SHP77 (cell line): ENCODE results near the gene CA10.

Source experiments
- DNase-seq, 2 experiments: peaks; one replicate each; lab custom pipeline; 2025; lab: John Stamatoyannopoulos, UW

Gene CA10

DNA sequence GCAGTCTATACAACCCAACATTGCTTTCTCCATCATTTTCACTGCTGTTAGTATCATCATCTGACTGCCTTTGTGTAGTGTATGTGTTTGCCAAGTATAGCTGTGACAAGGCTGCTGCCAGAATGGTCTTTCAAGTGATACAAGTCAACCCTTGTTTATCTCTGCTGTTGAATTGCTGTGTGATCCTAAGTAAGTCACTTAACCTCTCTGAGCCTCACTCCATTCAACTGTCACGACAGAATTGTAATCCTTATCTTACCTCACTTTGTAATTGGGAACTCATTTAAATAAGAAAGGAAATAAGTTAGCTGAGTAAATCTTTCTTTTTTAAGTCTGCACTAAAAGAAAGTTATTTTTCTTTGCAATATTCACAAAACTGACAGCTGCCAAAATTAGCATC lies 340.6 kb downstream of the CA10 start:
- DNase-seq = no peak

DNA sequence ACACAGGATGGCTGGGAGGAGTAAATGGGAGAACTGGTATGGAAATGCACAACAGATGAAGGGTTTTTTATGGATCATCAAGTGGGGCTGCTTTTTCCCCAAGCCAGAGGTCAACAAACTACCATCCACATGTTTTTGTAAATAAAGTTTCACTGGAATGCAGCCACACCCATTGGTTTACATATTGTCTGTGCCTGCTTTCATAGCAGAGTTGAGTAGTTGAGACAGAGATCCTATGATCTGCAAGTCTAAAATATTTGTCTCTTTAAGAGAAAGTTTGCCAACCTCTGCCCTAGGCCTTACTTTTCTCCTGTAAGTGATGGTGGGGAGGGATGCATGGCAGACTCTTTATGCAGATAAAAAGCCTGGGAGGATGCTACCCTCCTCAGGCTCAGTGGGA lies 341.4 kb downstream of the CA10 start:
- no peak for DNase-seq

DNA sequence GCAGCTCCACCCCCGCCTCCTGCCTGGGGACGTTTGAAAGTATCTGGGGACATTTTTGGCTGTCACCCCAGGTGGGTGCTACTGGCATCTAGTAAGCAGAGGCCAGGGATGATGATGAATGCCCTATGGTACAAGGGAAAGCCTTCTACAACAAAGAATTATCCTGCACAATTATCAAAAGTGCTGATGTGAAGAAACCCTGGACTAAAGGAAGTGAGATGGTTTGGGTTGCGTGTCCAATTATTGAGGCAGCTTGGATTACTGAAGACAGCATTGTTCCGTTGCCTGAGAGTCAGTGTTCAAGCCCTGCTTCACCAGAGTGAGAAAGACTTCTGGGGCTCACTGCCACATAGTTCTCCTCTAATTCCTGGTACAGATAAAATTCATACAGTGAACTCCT lies 343.4 kb downstream of the CA10 start:
- no peak for DNase-seq

DNA sequence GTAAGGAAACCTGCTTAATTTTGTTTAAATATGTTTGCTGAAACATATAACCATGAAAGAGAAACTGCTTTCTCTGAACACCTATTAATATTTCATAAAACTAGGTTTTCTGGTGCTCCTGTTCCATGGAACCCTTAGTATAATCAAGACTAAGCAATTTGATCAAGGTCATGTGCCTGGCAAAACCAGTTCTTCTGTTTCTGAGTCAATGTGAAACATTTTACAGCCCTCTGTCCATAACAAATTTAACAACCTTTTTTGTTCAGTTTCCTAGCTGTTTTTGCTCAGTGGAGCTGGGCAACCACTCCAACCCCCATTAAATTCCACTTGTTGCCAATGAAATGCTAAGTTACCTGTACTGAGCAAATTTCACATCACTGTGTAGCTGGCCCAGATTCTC lies 344.0 kb downstream of the CA10 start:
- no peak for DNase-seq

DNA sequence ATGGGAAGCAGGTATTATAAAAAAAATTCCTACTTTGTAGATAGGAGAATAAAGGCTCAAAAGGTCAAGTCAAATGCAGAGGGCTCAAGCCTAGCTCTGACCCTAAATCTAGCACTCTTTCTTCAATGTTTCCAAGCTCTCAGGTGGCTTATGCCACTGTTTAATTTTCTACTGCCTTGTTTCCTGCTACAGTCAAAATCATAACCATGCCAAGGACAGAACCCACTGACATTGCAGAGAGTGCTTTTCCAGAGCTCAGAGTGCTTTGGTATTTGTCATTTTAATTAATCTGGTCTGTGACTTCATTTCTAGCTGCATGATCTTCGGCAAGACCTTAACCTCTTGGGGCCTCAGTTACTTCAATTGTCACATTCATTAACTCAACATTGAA lies 344.7 kb downstream of the CA10 start:
- no peak for DNase-seq

DNA sequence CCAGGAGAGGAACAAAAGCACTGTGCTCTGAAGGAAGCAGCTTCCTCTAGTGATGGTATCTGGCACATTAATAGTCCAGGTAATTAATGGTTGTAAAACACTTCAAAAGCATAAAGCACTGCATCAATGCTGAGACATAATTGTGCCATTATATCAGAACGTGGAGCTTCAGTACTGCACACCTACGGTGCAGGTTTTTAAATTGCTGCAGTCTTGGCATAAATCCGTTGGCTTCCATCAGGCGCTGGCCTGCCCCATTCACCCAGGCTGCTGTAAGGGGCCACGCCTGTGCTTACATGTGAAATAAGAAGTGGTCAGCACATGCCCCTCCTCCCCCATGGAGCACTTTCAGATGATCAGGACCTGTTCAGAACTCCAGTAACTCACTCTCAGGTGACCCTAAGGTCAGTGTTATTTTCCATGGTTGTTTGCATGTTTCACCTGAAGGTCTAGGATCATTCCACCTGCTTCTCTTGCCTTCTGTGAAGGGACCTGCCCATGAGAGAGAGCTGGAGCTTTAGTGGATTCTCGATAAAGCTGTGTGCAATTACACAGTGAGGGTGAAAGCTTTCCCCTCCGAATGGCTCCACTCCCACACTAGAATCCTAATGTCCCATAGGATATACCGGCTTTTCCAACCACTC lies 345.3 kb downstream of the CA10 start:
- no peak for DNase-seq

DNA sequence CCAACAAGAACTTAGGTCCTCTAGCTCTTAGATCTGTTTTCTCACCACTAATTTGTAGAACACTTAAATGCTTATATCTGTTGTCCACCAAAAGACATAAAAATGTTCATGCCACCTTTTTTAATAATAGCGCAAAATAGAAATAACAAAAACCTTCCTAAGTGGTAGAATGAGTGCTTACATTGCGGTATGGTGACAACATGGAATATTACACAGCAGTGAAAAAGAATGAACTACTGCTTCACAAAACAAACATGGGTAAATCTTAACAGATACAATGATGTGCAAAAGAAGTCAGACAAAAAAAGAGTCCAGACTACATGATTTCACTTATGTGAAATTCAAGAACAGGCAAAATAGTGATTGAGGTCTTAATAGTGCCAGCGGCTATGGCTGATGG lies 351.1 kb downstream of the CA10 start:
- DNase-seq = no peak

DNA sequence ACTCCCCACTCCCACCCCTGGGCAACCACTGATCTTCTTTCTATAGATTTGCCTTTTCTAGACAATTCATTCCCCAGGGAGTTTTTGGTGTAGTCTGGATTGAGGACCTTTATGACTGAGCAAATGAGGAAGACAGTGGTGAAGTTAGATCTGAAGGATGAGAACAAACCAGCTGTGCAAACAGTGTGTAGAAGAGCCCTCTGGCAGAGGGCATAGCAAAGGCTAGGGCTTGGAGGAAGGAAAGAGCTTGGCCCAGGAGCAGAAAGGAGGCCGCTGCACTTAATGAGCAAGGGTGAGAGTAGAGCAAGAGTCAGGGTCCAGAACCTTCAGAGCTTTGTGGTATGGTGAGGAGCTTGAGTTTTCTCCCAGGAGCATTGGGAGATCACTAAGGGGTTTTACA lies 352.7 kb downstream of the CA10 start:
- peak; percentile 49 to 57 for DNase-seq

DNA sequence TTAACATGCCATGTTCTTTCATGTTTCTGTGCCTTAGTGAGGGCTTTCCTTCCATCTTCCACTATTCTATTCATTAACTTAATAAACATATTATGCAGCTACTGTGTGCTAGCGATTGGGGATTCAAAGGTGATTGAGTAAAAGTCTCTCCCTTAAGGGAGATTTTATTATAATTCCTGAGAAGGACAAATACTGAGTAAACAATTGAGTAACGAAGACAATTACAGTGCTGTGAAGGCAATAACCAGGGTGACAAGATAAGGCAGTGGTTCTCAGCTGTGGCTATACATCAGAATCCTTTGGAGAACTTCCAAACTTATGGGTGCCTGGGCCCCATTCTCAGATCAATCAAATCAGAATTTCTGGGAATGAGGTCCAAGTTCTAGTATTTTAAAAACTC lies 353.3 kb downstream of the CA10 start:
- DNase-seq = no peak

DNA sequence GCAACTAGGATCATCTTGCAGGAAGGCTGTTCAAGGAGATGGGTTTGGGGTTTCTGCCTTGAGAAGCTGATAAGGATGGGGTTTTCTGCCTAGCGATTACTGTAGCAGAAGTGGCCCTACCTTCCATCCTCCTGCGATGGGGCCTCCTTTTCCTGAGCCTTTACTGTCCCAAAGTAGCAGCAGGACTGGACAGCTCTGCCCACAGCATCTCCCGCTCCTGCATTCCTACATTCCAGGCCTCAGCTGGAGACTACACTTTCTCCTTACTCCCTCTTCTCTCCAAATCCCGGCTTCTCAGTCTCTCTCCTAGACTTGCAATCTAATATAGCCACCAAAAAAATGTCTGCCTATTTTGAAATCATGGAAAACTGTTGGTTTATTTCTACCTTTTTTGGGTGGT lies 355.4 kb downstream of the CA10 start:
- DNase-seq = no peak

DNA sequence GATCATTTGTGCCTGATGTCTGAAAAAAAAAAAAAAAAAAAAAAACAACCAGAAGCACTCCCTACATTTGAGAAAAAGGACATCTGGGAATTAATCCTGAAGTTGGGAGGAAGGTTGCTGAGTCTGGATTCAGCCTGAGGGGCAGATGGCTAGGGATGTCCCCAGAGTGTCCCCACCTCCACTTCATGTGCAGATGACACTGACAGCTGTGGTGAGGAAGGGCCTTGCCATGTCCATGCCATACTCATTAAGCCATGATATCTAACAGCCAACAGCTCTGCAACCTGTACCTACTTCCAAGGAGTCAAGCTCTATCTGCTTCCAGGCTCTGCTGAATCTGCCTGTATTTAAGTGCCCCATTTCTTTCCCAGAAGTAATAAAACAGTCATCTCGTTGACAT lies 356.0 kb downstream of the CA10 start:
- no peak for DNase-seq

DNA sequence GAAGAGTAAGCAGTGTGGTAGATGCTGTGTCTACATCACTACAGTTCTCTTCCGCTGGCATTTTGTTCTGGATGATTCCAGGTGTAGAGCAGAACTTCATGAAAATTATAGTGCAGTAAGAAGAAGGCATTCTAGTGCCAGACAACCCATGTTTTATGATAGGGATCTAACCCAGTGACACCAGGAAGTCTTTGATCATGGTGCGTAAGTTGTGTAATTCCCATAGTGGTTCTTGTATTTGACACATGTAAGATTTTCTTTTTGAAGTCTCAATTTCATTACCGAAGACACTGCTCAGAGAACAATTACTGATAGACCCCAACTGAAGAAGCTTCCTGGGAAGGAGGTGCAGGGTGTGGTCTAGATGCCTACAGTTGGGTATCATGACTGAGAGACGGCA lies 356.9 kb downstream of the CA10 start:
- no peak for DNase-seq

DNA sequence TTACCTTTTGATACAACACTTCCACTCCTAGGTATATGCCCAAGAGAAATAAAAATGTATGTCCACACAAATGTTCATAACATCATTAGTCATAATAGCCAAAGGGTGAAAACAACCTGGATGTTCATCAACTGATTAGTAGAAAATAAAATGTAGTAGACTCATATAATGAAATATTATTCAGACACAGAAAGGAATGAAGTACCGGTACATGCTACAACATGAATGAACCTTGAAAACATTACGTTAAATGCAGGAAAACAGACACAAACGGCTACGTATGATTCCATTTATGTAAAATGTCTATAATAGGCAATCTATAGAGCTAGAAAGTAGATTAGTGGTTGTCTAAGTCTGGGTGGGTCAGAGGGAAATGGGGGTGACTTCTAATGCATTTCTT lies 358.5 kb downstream of the CA10 start:
- no peak for DNase-seq

DNA sequence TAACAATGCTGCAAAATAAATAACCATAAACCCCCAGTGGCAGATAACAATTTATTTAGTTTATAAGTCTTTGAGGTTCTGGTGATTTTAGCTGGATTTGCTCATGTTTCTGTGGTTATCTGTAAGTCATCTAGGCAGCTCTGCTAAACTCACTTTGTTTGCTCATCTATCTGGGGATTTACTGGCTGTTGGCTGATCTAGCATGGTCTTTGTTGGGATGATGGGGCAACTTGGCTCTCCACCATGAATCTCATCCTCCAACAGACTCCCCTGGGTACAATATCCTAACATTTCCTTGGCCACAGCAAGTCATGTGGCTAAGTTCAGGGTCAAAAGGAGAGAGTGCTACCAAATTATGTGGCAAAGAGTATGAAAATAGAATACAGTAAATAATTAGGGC lies 359.3 kb downstream of the CA10 start:
- no peak for DNase-seq

DNA sequence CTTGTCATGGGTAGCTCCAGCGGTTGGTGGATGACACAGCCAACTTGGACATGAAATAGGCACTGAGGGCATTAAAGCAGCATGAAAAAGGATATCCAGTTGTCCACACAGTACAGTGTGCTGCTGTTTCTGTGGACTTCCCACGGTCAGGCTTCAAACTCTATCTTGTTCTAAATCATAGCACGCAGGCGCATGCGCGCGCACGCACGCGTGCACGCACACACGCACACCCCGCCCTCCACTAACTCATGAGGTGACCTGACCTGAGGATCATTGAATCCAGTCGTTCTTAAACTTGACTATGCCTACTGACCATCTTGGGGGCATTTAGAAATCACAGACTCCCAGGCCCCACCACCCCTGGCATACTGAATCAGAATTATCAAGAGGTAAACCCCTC lies 361.4 kb downstream of the CA10 start:
- no peak for DNase-seq

DNA sequence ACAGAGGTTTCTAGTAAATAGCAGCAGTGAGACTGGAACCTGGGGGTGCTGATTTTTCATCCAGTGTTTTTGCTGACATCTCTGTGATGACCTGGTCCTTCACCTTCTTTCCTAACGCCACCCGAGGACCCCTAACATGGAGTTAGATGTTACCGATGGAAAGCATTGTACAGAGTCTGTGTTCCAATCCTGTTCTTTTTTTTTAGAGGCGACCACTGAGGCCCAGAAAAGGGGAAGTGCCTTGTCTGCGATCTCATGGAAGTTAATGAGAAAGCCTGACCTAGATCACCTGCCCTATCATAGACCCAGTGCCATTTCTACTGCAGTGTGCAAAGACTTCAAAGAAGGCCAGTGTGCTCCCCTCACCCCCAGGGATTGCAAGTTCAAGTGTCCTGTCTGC lies 362.5 kb downstream of the CA10 start:
- no peak for DNase-seq

DNA sequence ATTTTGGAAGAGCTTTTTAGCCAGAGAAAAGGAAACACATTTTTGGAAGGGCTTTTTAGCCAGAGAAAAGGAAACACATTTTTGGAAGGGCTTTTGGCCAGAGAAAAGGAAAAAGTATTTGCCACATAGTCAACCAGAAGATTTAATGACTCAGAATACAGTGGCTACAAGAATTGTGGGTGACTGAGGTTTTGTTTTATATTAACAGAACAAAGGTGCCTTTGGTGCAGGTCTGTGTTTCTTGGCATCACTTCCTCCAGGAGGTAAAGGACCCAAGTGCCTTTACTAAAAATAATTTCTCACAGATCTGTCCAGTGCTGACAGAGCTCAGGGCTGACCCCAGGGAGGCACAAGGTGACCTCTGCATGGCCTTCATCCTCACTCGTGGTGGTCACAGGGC lies 363.1 kb downstream of the CA10 start:
- no peak for DNase-seq

DNA sequence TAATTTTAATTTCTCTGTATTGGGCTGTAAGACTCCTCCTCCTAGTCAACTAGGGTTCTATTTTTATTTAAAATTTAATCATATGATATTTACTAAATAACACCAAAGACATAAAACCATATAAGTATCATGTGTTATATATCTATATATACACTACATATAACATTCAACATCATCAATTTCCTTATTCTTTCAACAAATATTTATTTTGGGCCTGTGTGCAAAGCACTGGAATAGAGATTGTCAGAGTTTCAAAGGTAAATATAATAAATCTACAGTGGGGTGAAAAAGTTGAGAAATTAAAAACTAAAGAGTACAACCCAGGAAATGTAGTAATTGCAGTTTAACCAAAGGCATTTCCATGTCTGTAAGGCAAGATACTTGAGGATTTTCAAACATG lies 364.0 kb downstream of the CA10 start:
- no peak for DNase-seq

DNA sequence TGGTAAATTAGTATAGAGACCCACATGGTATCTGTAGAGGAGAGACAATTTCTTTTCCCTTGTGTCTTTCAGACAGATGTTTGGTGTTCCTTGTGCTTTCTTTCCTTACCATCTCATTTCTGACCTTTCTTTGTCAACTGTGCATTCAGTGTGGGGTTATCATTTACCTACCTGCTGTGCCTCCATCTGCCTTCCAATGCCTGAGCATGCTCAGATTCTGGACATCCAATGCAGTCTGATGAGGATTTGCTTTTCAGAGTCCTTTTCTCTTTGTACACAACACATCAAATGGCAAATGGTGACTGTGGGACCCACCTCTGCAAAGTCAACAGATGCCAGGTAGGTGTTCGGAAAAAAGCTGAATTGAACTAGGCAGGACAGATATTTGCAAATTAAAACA lies 364.8 kb downstream of the CA10 start:
- DNase-seq = no peak

DNA sequence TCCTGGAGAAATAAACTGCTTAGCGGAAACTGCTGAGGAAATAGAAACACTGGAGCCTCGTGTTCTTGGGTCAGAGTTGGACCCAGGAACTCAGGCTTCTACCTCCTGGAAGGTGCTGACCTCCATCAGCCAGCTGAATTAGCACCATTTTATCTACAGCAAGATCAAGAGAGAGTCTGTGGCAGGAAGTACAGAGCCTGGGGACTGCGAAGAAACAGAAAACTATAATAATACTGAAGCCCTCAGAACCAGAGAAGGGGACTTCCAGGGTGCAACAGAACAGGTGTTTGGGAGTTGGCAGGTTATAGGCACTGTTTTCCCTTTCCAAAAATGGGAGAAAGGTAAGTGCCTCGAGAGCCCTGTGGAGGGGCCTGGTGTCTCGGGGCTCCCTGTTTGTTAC lies 379.7 kb downstream of the CA10 start:
- DNase-seq = no peak

DNA sequence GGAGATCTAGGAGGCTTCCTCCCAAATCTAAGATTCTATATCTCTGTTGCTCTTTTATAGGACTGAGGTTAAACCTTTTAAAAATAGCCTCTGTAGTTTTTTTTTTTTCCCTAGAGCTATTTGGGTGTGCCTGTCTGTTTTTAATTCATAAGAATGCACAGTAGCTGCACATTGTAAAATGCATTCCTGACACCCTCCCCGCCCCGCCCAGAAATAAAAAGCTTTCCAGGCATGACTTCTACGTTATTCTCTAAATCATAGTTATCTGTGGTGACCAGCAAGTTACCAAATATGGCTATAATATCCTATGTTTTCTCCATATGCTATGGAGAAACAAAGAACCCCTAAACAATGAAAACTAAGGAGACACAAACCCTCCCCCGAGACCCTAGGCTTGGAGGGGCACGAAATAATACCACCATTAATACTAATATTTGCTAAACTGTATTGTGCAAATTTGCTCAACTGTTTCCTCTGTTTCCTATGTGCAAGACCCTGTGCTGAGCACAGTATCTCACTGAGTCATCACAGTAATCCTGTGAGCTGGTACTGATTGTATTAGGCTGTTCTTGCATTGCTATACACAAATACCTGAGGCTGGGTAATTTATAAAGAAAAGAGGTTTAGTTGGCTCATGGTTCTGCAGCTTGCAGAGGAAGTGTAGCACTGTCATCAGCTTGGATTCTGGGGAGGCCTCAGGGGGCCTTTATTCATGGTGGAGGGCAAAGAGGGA lies 388.3 kb downstream of the CA10 start:
- DNase-seq = no peak

DNA sequence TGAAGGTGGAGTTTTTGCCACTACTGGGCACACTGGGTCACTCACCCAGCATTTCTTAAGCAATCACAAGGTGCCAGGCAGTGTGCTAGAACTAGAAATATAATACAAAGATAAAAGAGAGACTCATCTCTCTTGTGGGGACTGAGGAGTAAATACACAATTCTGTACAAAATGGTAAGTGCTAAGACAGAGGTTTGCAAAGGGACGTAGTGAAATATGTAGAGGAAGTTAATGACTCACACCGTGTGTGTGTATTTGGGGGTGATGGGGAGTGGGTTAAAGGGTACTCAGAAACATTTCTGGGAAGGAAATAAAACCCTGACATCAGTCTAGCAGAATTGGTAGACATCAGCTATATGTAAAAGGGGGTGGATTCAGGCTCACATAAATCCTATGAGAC lies 389.3 kb downstream of the CA10 start:
- no peak for DNase-seq

DNA sequence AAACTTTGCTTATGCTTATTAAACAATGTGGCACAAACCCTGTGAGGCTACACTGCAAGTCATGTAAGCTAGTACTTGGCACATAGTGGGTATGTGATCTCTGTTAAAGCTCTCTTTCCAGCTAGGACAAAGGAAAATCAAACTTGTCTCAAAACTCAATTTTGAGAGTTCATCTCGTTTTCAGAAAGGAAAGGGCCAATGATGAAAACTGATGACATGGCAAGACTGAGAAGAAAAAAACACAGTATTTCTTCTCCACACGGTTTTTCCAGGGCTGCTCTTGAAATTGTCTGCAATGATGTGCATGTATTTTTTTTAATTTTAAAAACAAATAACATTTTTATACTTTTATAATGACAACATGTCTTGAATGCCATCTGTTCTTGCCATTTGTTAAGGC lies 389.8 kb downstream of the CA10 start:
- no peak for DNase-seq

DNA sequence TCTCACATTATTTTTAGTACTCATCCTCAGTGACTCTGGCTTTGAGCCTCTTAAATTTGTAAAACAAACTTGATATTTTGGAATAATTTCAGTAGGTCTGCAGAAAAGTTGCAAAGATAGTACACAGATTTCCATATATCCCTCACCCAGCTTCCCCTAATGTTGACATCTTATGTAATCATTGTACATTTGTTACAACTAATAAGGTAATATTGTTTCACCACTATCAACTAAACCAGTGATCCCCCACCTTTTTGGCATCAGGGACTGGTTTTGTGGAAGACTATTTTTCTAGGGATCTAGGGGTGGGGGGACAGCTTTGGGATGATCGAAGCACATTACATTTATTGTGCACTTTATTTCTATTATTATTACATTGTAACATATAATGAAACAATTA lies 391.2 kb downstream of the CA10 start:
- DNase-seq = no peak
